Measurements from ENCODE around the gene PDGFC.
A peak's percentile ranks its signal among the peaks of the same experiment; 100 is the strongest.

Gene PDGFC

DNA sequence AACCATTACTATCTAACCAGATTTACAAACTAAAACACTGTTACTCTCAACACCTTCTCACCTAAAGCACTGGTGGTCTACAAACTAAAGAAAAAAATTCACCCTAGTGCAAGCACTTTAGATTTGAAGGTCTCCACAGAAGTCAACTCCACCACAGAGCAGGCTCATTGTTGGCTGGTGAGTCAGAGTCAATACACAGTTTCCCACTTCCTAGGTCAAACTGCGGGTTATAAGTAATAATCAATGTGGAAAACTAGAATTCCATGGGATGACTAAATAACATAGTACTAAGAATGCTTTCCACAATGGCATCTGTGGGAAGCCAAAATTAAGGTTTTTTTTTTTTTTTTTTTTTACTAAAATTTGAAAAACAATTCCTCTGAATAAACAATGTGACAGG is 191.8 kb downstream of the PDGFC start:
- no peak overlapping the region for H3K4me3 Mint-ChIP-seq
- TF ChIP-seq CTCF (IDR thresholded peaks at IDR 0.05; ENCODE audit: unreplicated experiment in 3 of 3): no peak
- peaks cover 14% of the 10 kb centered on the region for H3K4me1 Mint-ChIP-seq
- H3K9me3 Mint-ChIP-seq: no peaks in the 10 kb centered on the region
- H3K27me3 Mint-ChIP-seq (ENCODE audit: low read depth): no peaks in the 10 kb centered on the region
- H3K27ac Mint-ChIP-seq: no peak overlapping the region
- H3K36me3 Mint-ChIP-seq (ENCODE audit: low read depth): peaks cover 35% of the 10 kb centered on the region

DNA sequence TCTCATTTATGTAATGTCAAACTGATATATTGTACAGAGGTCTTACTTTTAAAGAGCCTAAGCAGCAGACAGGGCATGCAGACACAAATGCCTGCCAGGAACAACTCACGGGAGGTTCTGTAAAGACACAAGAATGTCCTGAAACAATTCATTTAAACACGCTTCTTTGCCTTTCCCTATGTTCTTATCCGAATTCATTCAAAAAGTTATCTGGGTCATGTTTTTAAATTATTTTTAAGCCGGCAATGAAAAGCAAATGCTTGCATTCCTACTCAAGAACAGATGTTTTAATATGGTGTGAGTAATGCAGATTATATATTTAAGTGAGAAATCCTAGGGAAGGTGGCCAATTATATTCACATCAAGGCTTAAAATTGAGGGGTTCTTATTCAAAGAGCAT is 192.6 kb downstream of the PDGFC start:
- Mint-ChIP-seq H3K27ac (peak overlapping the region; percentile 1 to 39 (median 23)), H3K27me3 (ENCODE audit: low read depth) (no peaks in the 10 kb centered on the region), H3K9me3 (no peaks in the 10 kb centered on the region)

DNA sequence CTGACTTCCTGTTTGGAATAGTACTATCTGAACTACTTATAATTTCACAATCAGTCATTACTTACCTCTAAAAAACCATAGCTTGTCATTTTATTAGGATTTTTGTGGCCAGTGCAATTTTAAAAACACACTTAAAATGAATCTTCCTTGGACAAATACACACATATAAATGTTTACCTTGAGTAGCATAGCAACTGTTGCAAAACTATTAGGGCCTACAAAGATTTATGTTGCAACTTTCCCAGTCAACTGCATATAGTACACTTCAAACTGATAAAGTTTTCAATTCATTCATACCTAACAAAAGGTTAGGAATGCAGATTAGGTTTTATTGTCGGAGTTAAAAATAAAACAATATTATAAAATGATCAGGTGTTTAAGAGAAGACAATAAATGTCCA is 193.0 kb downstream of the PDGFC start:
- H3K36me3 Mint-ChIP-seq (ENCODE audit: low read depth): peaks cover 26% of the 10 kb centered on the region
- TF ChIP-seq CTCF (IDR thresholded peaks at IDR 0.05; ENCODE audit: unreplicated experiment in 3 of 3): no peak
- H3K27ac Mint-ChIP-seq: peak overlapping the region in 1 of 3 experiments; percentile 39
- no peaks in the 10 kb centered on the region for H3K27me3 Mint-ChIP-seq (ENCODE audit: low read depth)
- H3K9me3 Mint-ChIP-seq: no peaks in the 10 kb centered on the region
- peaks cover 23% of the 10 kb centered on the region for H3K4me1 Mint-ChIP-seq
- H3K4me3 Mint-ChIP-seq: no peak overlapping the region

More for the DNA sequence above, 192.6 kb downstream of the PDGFC start:
- Mint-ChIP-seq H3K36me3 (ENCODE audit: low read depth) (peaks cover 30% of the 10 kb centered on the region), H3K4me1 (peaks cover 18% of the 10 kb centered on the region), H3K4me3 (no peak overlapping the region)
- TF ChIP-seq CTCF (IDR thresholded peaks at IDR 0.05; ENCODE audit: unreplicated experiment in 3 of 3): no peak

GRCh38 chr4:156778093-156778492 is 193.5 kb downstream of the PDGFC start:
- Mint-ChIP-seq H3K36me3 (ENCODE audit: low read depth) (peaks cover 22% of the 10 kb centered on the region), H3K27ac (peak overlapping the region in 1 of 3 experiments; percentile 39), H3K9me3 (no peaks in the 10 kb centered on the region), H3K4me1 (peaks cover 27% of the 10 kb centered on the region), H3K4me3 (no peak overlapping the region), H3K27me3 (ENCODE audit: low read depth) (no peaks in the 10 kb centered on the region)
- no peak for TF ChIP-seq CTCF (IDR thresholded peaks at IDR 0.05; ENCODE audit: unreplicated experiment in 3 of 3)

- Mint-ChIP-seq H3K4me3 (no peak overlapping the region), H3K27ac (no peak overlapping the region), H3K9me3 (no peaks in the 10 kb centered on the region), H3K36me3 (ENCODE audit: low read depth) (peaks cover 10% of the 10 kb centered on the region), H3K27me3 (ENCODE audit: low read depth) (no peaks in the 10 kb centered on the region), H3K4me1 (peaks cover 46% of the 10 kb centered on the region)
- TF ChIP-seq CTCF (IDR thresholded peaks at IDR 0.05; ENCODE audit: unreplicated experiment in 3 of 3): no peak
Measured at GRCh38 chr4:156775813-156776212, 195.8 kb downstream of the PDGFC start.

GRCh38 chr4:156774422-156774821 is 197.2 kb downstream of the PDGFC start:
- H3K4me1 Mint-ChIP-seq: peaks cover 58% of the 10 kb centered on the region
- H3K27me3 Mint-ChIP-seq (ENCODE audit: low read depth): no peaks in the 10 kb centered on the region
- no peak for TF ChIP-seq CTCF (IDR thresholded peaks at IDR 0.05; ENCODE audit: unreplicated experiment in 3 of 3)
- H3K27ac Mint-ChIP-seq: no peak overlapping the region
- H3K36me3 Mint-ChIP-seq (ENCODE audit: low read depth): peaks cover 5% of the 10 kb centered on the region
- no peaks in the 10 kb centered on the region for H3K9me3 Mint-ChIP-seq
- H3K4me3 Mint-ChIP-seq: no peak overlapping the region
